IMR-90 (cell line): ENCODE measurements around the gene FAM83C. TPM values are rescaled to one million over a fixed set of nuclear protein-coding genes. Genes with fewer than 3 reads are reported as not detected.

Experiments
- CEBPB ChIP-seq: IDR thresholded peaks from 2 replicates; pipeline ENCODE4 v1.6.1; 2012; ENCODE audit warnings: low read depth, low read length, improper control_type of control experiment
- CTCF ChIP-seq: conservative IDR thresholded peaks from 2 replicates; pipeline ENCODE4 v1.5.1; 2012; ENCODE audit warnings: mild to moderate bottlenecking, low read depth, low read length, improper control_type of control experiment
- MAFK ChIP-seq: IDR thresholded peaks from 2 replicates; pipeline ENCODE4 v1.6.1; 2012; ENCODE audit warnings: low read depth, low read length, improper control_type of control experiment
- POLR2A ChIP-seq: IDR thresholded peaks from 2 replicates; pipeline ENCODE4 v1.6.1; 2012; ENCODE audit warnings: mild to moderate bottlenecking, low read depth, low read length
- SMC3 ChIP-seq: fragments of 150-350 bp; IDR thresholded peaks from 2 replicates; pipeline ENCODE4 v1.6.1; 2016; ENCODE audit warnings: low read depth, mild to moderate bottlenecking, antibody characterized with exemption, low read length, moderate library complexity
- polyA plus RNA-seq, 3 experiments: library from polyadenylated mRNA; depleted of rRNA; stranded (reverse); fragments of >200 nt; gene quantifications; 2 replicates each; pipeline ENCODE4 v1.2.3, GENCODE V29; 2012; ENCODE audit warnings: low replicate concordance in 1 of 3
- total RNA-seq: library from RNA; depleted of rRNA; stranded (reverse); fragments of >200 nt; gene quantifications from 2 replicates; pipeline ENCODE4 v1.2.3, GENCODE V29; 2012

Gene FAM83C
- total and polyA plus RNA-seq, 2 of the 4 experiments (the other 2 are of a cell fraction), result 0.02 TPM; not detected in 1

DNA sequence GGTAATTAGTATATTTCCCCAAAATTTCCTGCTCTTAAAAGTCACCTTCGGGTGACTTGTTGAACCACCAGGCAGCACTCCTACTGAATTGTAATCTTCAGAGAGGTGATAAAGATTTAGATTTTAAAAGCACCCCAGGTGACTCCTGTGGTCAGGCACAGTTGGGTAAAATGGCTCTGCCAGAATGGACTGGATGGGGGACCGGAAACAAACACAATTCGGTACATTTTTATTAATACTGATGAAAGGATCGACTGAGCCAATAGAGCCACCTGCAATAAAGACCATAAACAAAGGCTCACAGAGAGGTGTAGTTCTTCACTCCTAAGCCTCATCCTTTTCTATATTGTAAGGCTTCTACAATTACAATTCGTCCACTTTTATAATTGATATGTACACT, 19.6 kb upstream of the FAM83C start (continued):
- TF ChIP-seq CTCF (no peak), MAFK (no peak), CEBPB (no peak), POLR2A (no peak), SMC3 (no peak)
